CD14-positive monocyte (primary cell): ENCODE results near the gene SH3TC2. TPM values are rescaled to one million over a fixed set of nuclear protein-coding genes. Genes with fewer than 3 reads are reported as not detected.

Experiments used
- DNase-seq, 3 donors: peaks; one replicate each; pipeline ENCODE4 v3.0.0-alpha.2; 2011 to 2022
- H2AFZ ChIP-seq: 2 replicates; pipeline ENCODE4 v1.6.0; 2012; ENCODE audit warnings: mild to moderate bottlenecking, low read depth, low read length, inconsistent platforms; ENCODE audit not compliant: insufficient read depth, poor library complexity, severe bottlenecking
- H3K27ac ChIP-seq, 2 donors: 1 replicate in 1 of 2; 2 replicates in 1 of 2; pipeline ENCODE4 v1.5.1; 2012 to 2013; ENCODE audit warnings: low read length in 2 of 2, control low read depth in 1 of 2, inconsistent platforms in 1 of 2, low read depth in 1 of 2, mild to moderate bottlenecking in 1 of 2
- H3K27me3 ChIP-seq, 2 donors: one replicate each; pipeline versions ENCODE4 v1.6.0 to v1.6.1; 2011 to 2013; ENCODE audit warnings: low read length in 2 of 2; ENCODE audit not compliant: control insufficient read depth in 2 of 2, insufficient read depth in 2 of 2
- H3K36me3 ChIP-seq, 2 donors: replicated peaks in 1 of 2; 1 replicate in 1 of 2; 2 replicates in 1 of 2; pipeline versions ENCODE4 v1.5.1 to v1.6.1; 2012 to 2013; ENCODE audit warnings: low read length in 2 of 2, control low read depth in 1 of 2, inconsistent platforms in 1 of 2, mild to moderate bottlenecking in 1 of 2; ENCODE audit not compliant: insufficient read depth in 2 of 2, control insufficient read depth in 1 of 2
- H3K4me1 ChIP-seq, 2 donors: 1 replicate in 1 of 2; 2 replicates in 1 of 2; pipeline versions ENCODE4 v1.5.1 to v1.6.1; 2012 to 2013; ENCODE audit warnings: low read length in 2 of 2, control low read depth in 1 of 2, inconsistent platforms in 1 of 2, mild to moderate bottlenecking in 1 of 2, moderate library complexity in 1 of 2; ENCODE audit not compliant: insufficient read depth in 2 of 2, control insufficient read depth in 1 of 2
- H3K4me2 ChIP-seq: replicated peaks from 2 replicates; pipeline ENCODE3; 2012; ENCODE audit warnings: low read length, moderate library complexity, mild to moderate bottlenecking; ENCODE audit not compliant: poor library complexity, severe bottlenecking; ENCODE audit errors: extremely low read depth
- H3K4me3 ChIP-seq, 3 experiments: fragments of 200-600 bp in 1 of 3; sonication (generic) in 1 of 3; replicated peaks in 1 of 3; 1 replicate in 2 of 3; 2 replicates in 1 of 3; pipeline ENCODE4 v1.5.1; 2011 to 2013; ENCODE audit warnings: low read length in 3 of 3, mild to moderate bottlenecking in 3 of 3, control low read depth in 2 of 3, low read depth in 2 of 3, inconsistent platforms in 1 of 3, moderate library complexity in 1 of 3
- H3K79me2 ChIP-seq: 2 replicates; pipeline ENCODE4 v1.6.0; 2012; ENCODE audit warnings: mild to moderate bottlenecking, control low read depth, inconsistent platforms, low read length, moderate library complexity; ENCODE audit not compliant: insufficient read depth
- H3K9ac ChIP-seq: 2 replicates; pipeline ENCODE4 v1.6.0; 2017; ENCODE audit warnings: low read length, mild to moderate bottlenecking; ENCODE audit not compliant: insufficient read depth, poor library complexity, severe bottlenecking
- H3K9me3 ChIP-seq, 2 donors: replicated peaks in 1 of 2; 1 replicate in 1 of 2; 2 replicates in 1 of 2; pipeline versions ENCODE4 v1.5.1 to v1.6.1; 2012 to 2013; ENCODE audit warnings: low read length in 2 of 2, control low read depth in 1 of 2; ENCODE audit not compliant: control insufficient read depth in 1 of 2, insufficient read depth in 1 of 2
- H4K20me1 ChIP-seq: 2 replicates; pipeline ENCODE4 v1.6.0; 2012; ENCODE audit warnings: mild to moderate bottlenecking, low read length, control low read depth, moderate library complexity; ENCODE audit not compliant: insufficient read depth
- H3K27ac Mint-ChIP-seq, 7 donors: one replicate each; pipeline ENCODE4 v1.8.0; 2020; ENCODE audit warnings: mild to moderate bottlenecking in 7 of 7, mixed read lengths in 7 of 7, moderate library complexity in 6 of 7, inconsistent platforms in 2 of 7
- H3K27me3 Mint-ChIP-seq, 3 donors: one replicate each; pipeline ENCODE4 v1.8.0; 2021 to 2022; ENCODE audit warnings: low read depth in 3 of 3, mild to moderate bottlenecking in 3 of 3, mixed read lengths in 3 of 3, moderate library complexity in 3 of 3, inconsistent platforms in 1 of 3
- H3K36me3 Mint-ChIP-seq, 2 donors: one replicate each; pipeline ENCODE4 v1.8.0; 2020; ENCODE audit warnings: mixed read lengths in 2 of 2, inconsistent platforms in 1 of 2, mild to moderate bottlenecking in 1 of 2
- H3K4me1 Mint-ChIP-seq: one replicate; pipeline ENCODE4 v1.8.0; 2020; ENCODE audit warnings: mild to moderate bottlenecking, mixed read lengths
- H3K4me3 Mint-ChIP-seq, 2 donors: one replicate each; pipeline ENCODE4 v1.8.0; 2020; ENCODE audit warnings: mild to moderate bottlenecking in 2 of 2, mixed read lengths in 2 of 2, moderate library complexity in 1 of 2
- H3K9me3 Mint-ChIP-seq, 7 donors: one replicate each; pipeline ENCODE4 v1.8.0; 2020 to 2022; ENCODE audit warnings: mixed read lengths in 7 of 7, mild to moderate bottlenecking in 6 of 7, moderate library complexity in 6 of 7, inconsistent platforms in 2 of 7
- CTCF ChIP-seq: fragments of 200-600 bp; IDR thresholded peaks from one replicate; pipeline ENCODE4 v1.8.0; 2022; ENCODE audit warnings: antibody characterized with exemption, mild to moderate bottlenecking
- WGBS: methylation state at CpG from one replicate; pipeline ENCODE4 v1.1.5; 2013; ENCODE audit warnings: missing lambda C conversion rate; ENCODE audit not compliant: insufficient coverage; 5-methylcytosine and 5-hydroxymethylcytosine counted together
- intact Hi-C, 2 donors: fragments of 100-400 bp; cut with micrococcal nuclease; formaldehyde crosslinking; loops; one replicate each; pipeline versions ENCODE4 v1.15.0 to v1.15.1; 2023
- polyA plus RNA-seq, 3 donors: library from polyadenylated mRNA; depleted of rRNA in 1 of 3; unstranded in 2 of 3; stranded (reverse) in 1 of 3; fragments of 300-500 nt in 2 of 3; fragments of >200 nt in 1 of 3; fragmentation: Illumina TruSeq in 2 of 3; gene quantifications; 1 replicate in 2 of 3; 2 replicates in 1 of 3; pipeline ENCODE4 v1.2.3, GENCODE V29; 2012 to 2021

The SH3TC2 gene
- polyA plus RNA-seq, 3 donors, result 0.01 to 0.30 (median 0.14) TPM

- Mint-ChIP-seq H3K27me3 (peaks cover 1 to 2% (median 2%) of the 10 kb centered on the region in 3 donors), H3K4me3 (no peak overlapping the region), H3K4me1 (peaks cover 15% of the 10 kb centered on the region), H3K27ac (no peak overlapping the region), H3K9me3 (peaks cover 0 to 11% (median 3%) of the 10 kb centered on the region in 7 donors), H3K36me3 (peaks cover 0 to 2% of the 10 kb centered on the region in 2 donors)
- intact Hi-C loops, result no loop called here
- Histone ChIP-seq H3K27me3 (no peaks in the 10 kb centered on the region), H3K27ac (no peak overlapping the region), H3K79me2 (no peaks in the 10 kb centered on the region), H3K4me3 (no peak overlapping the region), H3K9me3 (peaks cover 0 to 3% of the 10 kb centered on the region in 2 donors), H4K20me1 (no peaks in the 10 kb centered on the region), H3K36me3 (no peaks in the 10 kb centered on the region), H2AFZ (no peak overlapping the region), H3K9ac (no peak overlapping the region), H3K4me2 (no peak overlapping the region), H3K4me1 (no peaks in the 10 kb centered on the region)
- no peak for TF ChIP-seq CTCF
- no peak for DNase-seq
- WGBS, result no CpG with 5 or more reads among the region's 1 CpG
Observed at GRCh38 chr5:149071216-149071615, 8.4 kb upstream of the SH3TC2 start.

GRCh38 chr5:149069711-149070110 lies 6.8 kb upstream of the SH3TC2 start:
- no peak for TF ChIP-seq CTCF
- Histone ChIP-seq H3K9me3 (peaks cover 0 to 3% of the 10 kb centered on the region in 2 donors), H3K4me3 (no peak overlapping the region), H3K27ac (no peak overlapping the region), H3K4me2 (no peak overlapping the region), H3K27me3 (no peaks in the 10 kb centered on the region), H3K9ac (no peak overlapping the region), H3K79me2 (no peaks in the 10 kb centered on the region), H4K20me1 (no peaks in the 10 kb centered on the region), H3K4me1 (no peaks in the 10 kb centered on the region), H3K36me3 (no peaks in the 10 kb centered on the region), H2AFZ (no peak overlapping the region)
- WGBS, result 100% methylated on average over 2 of the region's 2 CpGs
- H3K4me1 Mint-ChIP-seq, result peaks cover 15% of the 10 kb centered on the region
- peaks cover 0 to 2% (median 1%) of the 10 kb centered on the region in 3 donors for H3K27me3 Mint-ChIP-seq
- H3K9me3 Mint-ChIP-seq, result peaks cover 0 to 6% (median 3%) of the 10 kb centered on the region in 7 donors
- peak overlapping the region in 1 of 7 donors; percentile 47 for H3K27ac Mint-ChIP-seq
- DNase-seq, result no peak
- intact Hi-C loops, result no loop called here
- H3K4me3 Mint-ChIP-seq, result no peak overlapping the region
- no peaks in the 10 kb centered on the region for H3K36me3 Mint-ChIP-seq
